DMS79 (cell line): ENCODE measurements around the gene BRSK1.

Experiments used
- DNase-seq: peaks from one replicate; lab custom pipeline; 2025; lab: John Stamatoyannopoulos, UW

Gene BRSK1

GRCh38 chr19:55273978-55274707 is 9.7 kb upstream of the BRSK1 start:
- DNase-seq, result peak; percentile 73

GRCh38 chr19:55275851-55276719 is 7.7 kb upstream of the BRSK1 start:
- no peak for DNase-seq

- DNase-seq, result no peak
Observed at GRCh38 chr19:55276720-55277430, 6.9 kb upstream of the BRSK1 start.

GRCh38 chr19:55277494-55277893 is 6.3 kb upstream of the BRSK1 start:
- no peak for DNase-seq

- no peak for DNase-seq
Observed at GRCh38 chr19:55278391-55279135, 5.2 kb upstream of the BRSK1 start.

- DNase-seq, result no peak
Observed at GRCh38 chr19:55279340-55279739, 4.5 kb upstream of the BRSK1 start.

GRCh38 chr19:55279770-55280643 is 3.8 kb upstream of the BRSK1 start, which contains the start of gene HSPBP1:
Gene HSPBP1, minus strand, starts transcription at chr19:55280110. Its CDS starts 502 bp downstream, at chr19:55279608.
- peak; percentile 94 for DNase-seq

- DNase-seq, result no peak
Observed at GRCh38 chr19:55284405-55285058, 735 bp downstream of the BRSK1 start.

- DNase-seq, result no peak
Observed at GRCh38 chr19:55285229-55285890, 1.6 kb downstream of the BRSK1 start.

GRCh38 chr19:55287361-55288079 is 3.7 kb downstream of the BRSK1 start:
- no peak for DNase-seq

- no peak for DNase-seq
Observed at GRCh38 chr19:55289117-55289796, 5.5 kb downstream of the BRSK1 start.

- no peak for DNase-seq
Observed at GRCh38 chr19:55297267-55297666, 13.5 kb downstream of the BRSK1 start.

- DNase-seq, result no peak
Observed at GRCh38 chr19:55299991-55300390, 16.2 kb downstream of the BRSK1 start.

- DNase-seq, result no peak
Observed at GRCh38 chr19:55300886-55301458, 17.2 kb downstream of the BRSK1 start.

- DNase-seq, result peak; percentile 7
Observed at GRCh38 chr19:55301459-55302317, 17.9 kb downstream of the BRSK1 start.

- no peak for DNase-seq
Observed at GRCh38 chr19:55302318-55302703, 18.5 kb downstream of the BRSK1 start.

GRCh38 chr19:55303477-55303876 is 19.7 kb downstream of the BRSK1 start:
- DNase-seq, result no peak
